GM12878 (cell line): ENCODE results near the gene SNX30. TPM values are rescaled to one million over a fixed set of nuclear protein-coding genes. Genes with fewer than 3 reads are reported as not detected.

ENCODE experiments used
- ATAC-seq: fragments of 200-7000 bp; cut with Tn5 transposase; 3 replicates; pipeline ENCODE4 v1.9.1; 2020; ENCODE audit warnings: mild to moderate bottlenecking, moderate library complexity
- BruUV-seq: library from RNA; stranded (reverse); fragments of 400-500 nt; replicated peaks from 2 replicates; lab custom pipeline; 2021; lab: Mats Ljungman, UMichigan
- CTCF ChIA-PET: fragments of 300-600 bp; sonication (Branson Sonifier 250); formaldehyde crosslinking; extraction: SDS; loops from one replicate; lab custom pipeline; 2021; ENCODE audit warnings: inconsistent platforms; lab: Yijun Ruan, JAX
- POLR2A ChIA-PET: fragments of 350-600 bp; formaldehyde crosslinking; extraction: SDS; loops from one replicate; lab custom pipeline; 2021; ENCODE audit warnings: inconsistent platforms; lab: Charles Lee
- RAD21 ChIA-PET: fragments of 300-600 bp; sonication (Branson Sonifier 250); formaldehyde crosslinking; loops from one replicate; lab custom pipeline; 2023; ENCODE audit warnings: antibody characterized with exemption; ENCODE audit not compliant: unreplicated experiment; lab: Charles Lee
- SMC1A ChIA-PET: fragments of 300-600 bp; sonication (Branson Sonifier 250); formaldehyde crosslinking; loops from one replicate; lab custom pipeline; 2023; ENCODE audit not compliant: unreplicated experiment, uncharacterized antibody; lab: Charles Lee
- DNase-seq: peaks from one replicate; pipeline ENCODE4 v3.0.0-alpha.2; 2011; ENCODE audit warnings: low read depth, low spot score
- FAIRE-seq: peaks from 3 replicates; lab custom pipeline; 2011; peaks lifted over from hg19 to GRCh38; lab: Jason Lieb, UNC
- H2AFZ ChIP-seq: 2 replicates; pipeline ENCODE4 v1.6.0; 2011; ENCODE audit warnings: low read depth, low read length, control low read depth; ENCODE audit not compliant: control insufficient read depth
- H3K27ac ChIP-seq: 2 replicates; pipeline ENCODE4 v1.5.1; 2011; ENCODE audit warnings: control low read depth; ENCODE audit not compliant: control insufficient read depth, insufficient read depth
- H3K27me3 ChIP-seq, 2 experiments: replicated peaks in 1 of 2; 2 replicates each; pipeline versions ENCODE4 v1.6.0 to v1.6.1; 2011; ENCODE audit warnings: low read length in 1 of 2; ENCODE audit not compliant: control insufficient read depth in 2 of 2, insufficient read depth in 2 of 2
- H3K36me3 ChIP-seq, 2 experiments: 2 replicates each; pipeline ENCODE4 v1.5.1; 2011; ENCODE audit warnings: low read length in 1 of 2; ENCODE audit not compliant: control insufficient read depth in 2 of 2, insufficient read depth in 2 of 2
- H3K4me1 ChIP-seq: 2 replicates; pipeline ENCODE4 v1.6.1; 2011; ENCODE audit warnings: mild to moderate bottlenecking, low read length, moderate library complexity, mixed read lengths; ENCODE audit not compliant: control insufficient read depth, insufficient read depth
- H3K4me2 ChIP-seq: 2 replicates; pipeline ENCODE4 v1.6.0; 2011; ENCODE audit warnings: control low read depth; ENCODE audit not compliant: control insufficient read depth, insufficient read depth
- H3K4me3 ChIP-seq: fragments of 200-600 bp; sonication (generic); 2 replicates; pipeline ENCODE4 v1.5.1; 2016
- H3K79me2 ChIP-seq: 2 replicates; pipeline ENCODE4 v1.6.0; 2011; ENCODE audit warnings: low read length; ENCODE audit not compliant: control insufficient read depth, insufficient read depth
- H3K9ac ChIP-seq: 2 replicates; pipeline ENCODE4 v1.8.0; 2011; ENCODE audit warnings: low read length, control low read depth, mixed read lengths; ENCODE audit not compliant: control insufficient read depth, insufficient read depth
- H3K9me3 ChIP-seq: replicated peaks from 3 replicates; pipeline ENCODE4 v1.5.1; 2011; ENCODE audit warnings: mild to moderate bottlenecking, low read length; ENCODE audit not compliant: control insufficient read depth, insufficient read depth
- H4K20me1 ChIP-seq: 2 replicates; pipeline ENCODE4 v1.6.0; 2011; ENCODE audit not compliant: control insufficient read depth, insufficient read depth
- ATF7 ChIP-seq: fragments of 450-650 bp; IDR thresholded peaks from 2 replicates; pipeline ENCODE4 v1.6.1; 2016; ENCODE audit warnings: low read depth, mild to moderate bottlenecking
- BACH1 ChIP-seq: fragments of 450-650 bp; IDR thresholded peaks from 2 replicates; pipeline ENCODE4 v1.6.1; 2017; ENCODE audit warnings: mild to moderate bottlenecking, borderline replicate concordance
- BCL11A ChIP-seq: IDR thresholded peaks from 2 replicates; pipeline ENCODE4 v1.6.1; 2011; ENCODE audit warnings: low read depth, low read length
- GATAD2B ChIP-seq: fragments of 450-650 bp; conservative IDR thresholded peaks from 2 replicates; pipeline ENCODE4 v1.6.1; 2017; ENCODE audit warnings: low read depth, mild to moderate bottlenecking, moderate library complexity
- HCFC1 ChIP-seq: fragments of 150-350 bp; IDR thresholded peaks from 2 replicates; pipeline ENCODE4 v1.6.1; 2014; ENCODE audit warnings: low read length
- IRF3 ChIP-seq: fragments of 450-650 bp; IDR thresholded peaks from 2 replicates; pipeline ENCODE4 v1.6.1; 2014; ENCODE audit warnings: mild to moderate bottlenecking
- IRF4 ChIP-seq: IDR thresholded peaks from 2 replicates; pipeline ENCODE4 v1.6.1; 2011; ENCODE audit warnings: low read depth, low read length
- KDM1A ChIP-seq: fragments of 200-600 bp; sonication (generic); IDR thresholded peaks from 2 replicates; pipeline ENCODE4 v1.6.1; 2016; ENCODE audit warnings: borderline replicate concordance
- KLF5 ChIP-seq: fragments of 450-650 bp; IDR thresholded peaks from 2 replicates; pipeline ENCODE4 v1.6.1; 2014; ENCODE audit warnings: mild to moderate bottlenecking; ENCODE audit not compliant: partially characterized antibody
- NR2F1 ChIP-seq: fragments of 450-650 bp; conservative IDR thresholded peaks from 2 replicates; pipeline ENCODE4 v1.6.1; 2017; ENCODE audit warnings: mild to moderate bottlenecking
- PAX8 ChIP-seq: fragments of 450-650 bp; IDR thresholded peaks from 2 replicates; pipeline ENCODE4 v1.6.1; 2017; ENCODE audit warnings: mild to moderate bottlenecking, moderate library complexity
- RUNX3 ChIP-seq: IDR thresholded peaks from 2 replicates; pipeline ENCODE4 v1.6.1; 2012; ENCODE audit warnings: low read length, inconsistent platforms
- SIX5 ChIP-seq: IDR thresholded peaks from 2 replicates; pipeline ENCODE4 v1.6.1; 2011; ENCODE audit warnings: mild to moderate bottlenecking, low read depth, low read length, moderate library complexity; ENCODE audit not compliant: severe bottlenecking
- SUZ12 ChIP-seq: fragments of 200-600 bp; sonication (generic); IDR thresholded peaks from one replicate; pipeline ENCODE4 v1.6.1; 2018; ENCODE audit warnings: antibody characterized with exemption, mild to moderate bottlenecking; ENCODE audit not compliant: unreplicated experiment
- WGBS: methylation state at CpG from one replicate; pipeline ENCODE4 v1.1.6; 2016; ENCODE audit warnings: low lambda C conversion rate; ENCODE audit not compliant: insufficient replicate concordance, insufficient coverage; ENCODE audit errors: missing lambda C conversion rate; 5-methylcytosine and 5-hydroxymethylcytosine counted together
- in situ Hi-C: fragments of 300-500 bp; cut with MboI; formaldehyde crosslinking; loops from 9 replicates; pipeline ENCODE4 v1.14.3; 2018; ENCODE audit warnings: mixed read lengths
- intact Hi-C: fragments of 100-400 bp; cut with micrococcal nuclease; formaldehyde crosslinking; loops from one replicate; pipeline ENCODE4 v1.14.2; 2022; ENCODE audit not compliant: unreplicated experiment
- polyA plus RNA-seq, 11 experiments: library from polyadenylated mRNA; depleted of rRNA in 4 of 11; unstranded in 6 of 11; stranded (reverse) in 5 of 11; fragments of >200 nt; fragmentation: Nextera tagmentation in 4 of 11; fragmentation: Illumina TruSeq in 1 of 11; extraction: Ambion mirVana in 4 of 11; extraction: Trizol in 1 of 11; gene quantifications; 1 replicate in 1 of 11; 2 replicates in 10 of 11; pipeline versions ENCODE4 v1.2.1 to v1.2.3, GENCODE V29; 2011 to 2016; ENCODE audit warnings: inconsistent platforms in 2 of 11, missing spikeins in 2 of 11, low read depth in 1 of 11
- total RNA-seq, 4 experiments: library from RNA; depleted of rRNA in 3 of 4; stranded (reverse); fragments of >200 nt in 3 of 4; fragmentation: Illumina TruSeq in 1 of 4; extraction: Trizol in 1 of 4; gene quantifications; 2 replicates each; pipeline versions ENCODE4 v1.2.1 to v1.2.3, GENCODE V29; 2013 to 2021

Gene SNX30
- total and polyA plus RNA-seq, 10 of the 15 experiments (the other 5 are each of a cell fraction or from before 2014, with no cell fraction given) = 0.53 to 4.0 (median 1.5) TPM

- no peak for TF ChIP-seq BCL11A
These were observed 142.4 kb downstream of the SNX30 start (continued) for GRCh38 chr9:112892981-112893380.

- no peaks in the 10 kb centered on the region; the same call in 2 of the 3 replicates for H3K9me3 ChIP-seq
- intact Hi-C loops (no loop called here), in situ Hi-C loops (no loop called here)
- H3K4me3 ChIP-seq = no peak overlapping the region
- WGBS = 55% methylated on average over 1 of the region's 1 CpG
- no peaks in the 10 kb centered on the region for H4K20me1 ChIP-seq
- ChIA-PET POLR2A (no interaction called here), CTCF (interaction anchor here (3.7 kb wide), 1 partner anchor 9 kb away, joined by 11 read pairs; no protein-coding TSS in a partner anchor), SMC1A (no interaction called here), RAD21 (no interaction called here)
- FAIRE-seq (no peak), DNase-seq (no peak), ATAC-seq (no peak)
- no TSS peak for BruUV-seq
- no peaks in the 10 kb centered on the region for H3K36me3 ChIP-seq
- H3K4me1 ChIP-seq = peaks cover 11% of the 10 kb centered on the region
- no peak overlapping the region for H2AFZ ChIP-seq
- no peaks in the 10 kb centered on the region for H3K79me2 ChIP-seq
- no peak overlapping the region for H3K4me2 ChIP-seq
- H3K27ac ChIP-seq = no peak overlapping the region
- H3K27me3 ChIP-seq = peaks cover 3 to 10% of the 10 kb centered on the region in 2 experiments
- TF ChIP-seq GATAD2B (no peak), KDM1A (no peak), SIX5 (no peak), IRF4 (no peak), IRF3 (no peak), ATF7 (no peak), NR2F1 (no peak), BACH1 (no peak), KLF5 (no peak), HCFC1 (no peak), PAX8 (no peak), SUZ12 (no peak), RUNX3 (no peak; the same call in 1 of the 2 replicates)
- H3K9ac ChIP-seq = no peak overlapping the region
These were observed 143.5 kb downstream of the SNX30 start for GRCh38 chr9:112894041-112894440.
